H1 (cell line): Measurements from ENCODE around the gene XPNPEP2. TPM values are rescaled to one million over a fixed set of nuclear protein-coding genes. Genes with fewer than 3 reads are reported as not detected.

Experiments used
- ASH2L ChIP-seq: fragments of 200-600, 300-600 bp; sonication (generic); IDR thresholded peaks from one replicate; pipeline ENCODE4 v1.7.1; 2017; ENCODE audit warnings: low read length
- BRCA1 ChIP-seq: IDR thresholded peaks from 2 replicates; pipeline ENCODE4 v1.6.1; 2012; ENCODE audit warnings: low read depth, low read length, improper control_type of control experiment
- SIRT6 ChIP-seq: IDR thresholded peaks from one replicate; pipeline ENCODE4 v1.7.1; 2012; ENCODE audit warnings: low read length, inconsistent platforms
- SP1 ChIP-seq: IDR thresholded peaks from 2 replicates; pipeline ENCODE4 v1.6.1; 2011; ENCODE audit warnings: low read depth, low read length
- polyA plus RNA-seq, 7 experiments: library from polyadenylated mRNA; depleted of rRNA in 3 of 7; stranded (reverse) in 5 of 7; unstranded in 2 of 7; fragments of >200 nt in 5 of 7; fragments of 200-250 nt in 2 of 7; gene quantifications; 1 replicate in 5 of 7; 2 replicates in 1 of 7; 4 replicates in 1 of 7; pipeline versions ENCODE4 v1.2.1 to v1.2.3, GENCODE V29; 2011 to 2013; ENCODE audit warnings: missing spikeins in 2 of 7, mixed read lengths in 2 of 7
- total RNA-seq: library from RNA; stranded (reverse); fragmentation: NEBNext Ultra II Directional; extraction: Animal tissue kit (Norgen Biotek cat#: 25700); gene quantifications from 2 replicates; pipeline ENCODE4 v1.2.1, GENCODE V29; 2021
- TF ChIP-seq, protein P1 (sequence below), 3 experiments: IDR thresholded peaks; 1 replicate in 2 of 3; 2 replicates in 1 of 3; pipeline versions ENCODE4 v1.5.1 to v1.6.1; 2011; ENCODE audit warnings: low read length in 3 of 3, mild to moderate bottlenecking in 3 of 3, inconsistent platforms in 2 of 3, low read depth in 1 of 3, moderate library complexity in 1 of 3; ENCODE audit not compliant: insufficient read depth in 1 of 3; ENCODE audit errors: control extremely low read depth in 1 of 3

The XPNPEP2 gene
- total and polyA plus RNA-seq, 2 of the 8 experiments (the other 6 are each of a cell fraction or from before 2014, with no cell fraction given), result 0.27 TPM; not detected in 1

DNA sequence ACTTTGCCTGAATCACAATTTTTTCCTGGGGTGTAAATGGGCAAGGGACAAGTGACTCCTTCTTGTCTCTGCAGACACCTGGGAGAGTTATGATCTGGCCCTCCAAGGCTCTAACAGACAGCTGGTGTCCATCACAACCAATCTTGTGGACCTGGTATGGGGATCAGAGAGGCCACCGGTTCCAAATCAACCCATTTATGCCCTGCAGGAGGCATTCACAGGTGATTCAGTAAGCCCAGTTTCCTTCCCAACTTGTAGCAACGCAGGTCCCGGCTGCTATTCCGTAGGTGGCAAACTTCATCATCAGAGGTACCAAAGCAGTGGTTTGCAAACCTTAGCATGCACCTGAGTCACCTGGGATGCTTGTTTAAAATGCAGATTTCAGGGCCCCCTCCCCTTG, 8.8 kb downstream of the XPNPEP2 start (continued):
- TF ChIP-seq, protein P1, sequence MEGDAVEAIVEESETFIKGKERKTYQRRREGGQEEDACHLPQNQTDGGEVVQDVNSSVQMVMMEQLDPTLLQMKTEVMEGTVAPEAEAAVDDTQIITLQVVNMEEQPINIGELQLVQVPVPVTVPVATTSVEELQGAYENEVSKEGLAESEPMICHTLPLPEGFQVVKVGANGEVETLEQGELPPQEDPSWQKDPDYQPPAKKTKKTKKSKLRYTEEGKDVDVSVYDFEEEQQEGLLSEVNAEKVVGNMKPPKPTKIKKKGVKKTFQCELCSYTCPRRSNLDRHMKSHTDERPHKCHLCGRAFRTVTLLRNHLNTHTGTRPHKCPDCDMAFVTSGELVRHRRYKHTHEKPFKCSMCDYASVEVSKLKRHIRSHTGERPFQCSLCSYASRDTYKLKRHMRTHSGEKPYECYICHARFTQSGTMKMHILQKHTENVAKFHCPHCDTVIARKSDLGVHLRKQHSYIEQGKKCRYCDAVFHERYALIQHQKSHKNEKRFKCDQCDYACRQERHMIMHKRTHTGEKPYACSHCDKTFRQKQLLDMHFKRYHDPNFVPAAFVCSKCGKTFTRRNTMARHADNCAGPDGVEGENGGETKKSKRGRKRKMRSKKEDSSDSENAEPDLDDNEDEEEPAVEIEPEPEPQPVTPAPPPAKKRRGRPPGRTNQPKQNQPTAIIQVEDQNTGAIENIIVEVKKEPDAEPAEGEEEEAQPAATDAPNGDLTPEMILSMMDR (IDR thresholded peaks at IDR 0.05; ENCODE audit: control extremely low read depth in 1 of 3, insufficient read depth in 1 of 3, low read depth in 1 of 3, low read length in 3 of 3), result no peak
- TF ChIP-seq SIRT6, result no peak
- no peak for TF ChIP-seq ASH2L
- no peak for TF ChIP-seq SP1
- TF ChIP-seq BRCA1, result no peak
- TF ChIP-seq, all 59 proteins: peak for 0
